Brain microvascular endothelial cell (primary cell): Measurements from ENCODE around the gene PHGDH.
"Not testable (repeated sequence)": the region's sequence is repeated elsewhere in the genome, so short reads cannot be mapped to it uniquely, and the experiment has no call there.

Source experiments
- DNase-seq: peaks from one replicate; pipeline ENCODE4 v3.0.0-alpha.2; 2020
- H3K27ac ChIP-seq: fragments of 250-450 bp; sonication (Bioruptor Pico); 2 replicates; pipeline ENCODE4 v1.5.1; 2020; ENCODE audit warnings: mild to moderate bottlenecking, moderate library complexity
- H3K27me3 ChIP-seq: fragments of 250-450 bp; sonication (Bioruptor Pico); replicated peaks from 2 replicates; pipeline ENCODE4 v1.5.1; 2020; ENCODE audit warnings: mild to moderate bottlenecking
- H3K36me3 ChIP-seq: fragments of 250-450 bp; sonication (Bioruptor Pico); replicated peaks from 2 replicates; pipeline ENCODE4 v1.5.1; 2020; ENCODE audit warnings: mild to moderate bottlenecking
- H3K4me3 ChIP-seq: 2 replicates; pipeline ENCODE4 v1.5.1; 2011; ENCODE audit warnings: low read depth, mild to moderate bottlenecking, control low read depth, low read length, moderate library complexity
- in situ Hi-C: cut with HindIII; loops from 2 replicates; pipeline ENCODE4 v1.10.0; 2017; ENCODE audit warnings: low sequenced_read_pairs, low pct_ligation_motif_present
- TF ChIP-seq, protein P1 (sequence below): IDR thresholded peaks from 2 replicates; pipeline ENCODE4 v1.5.1; 2011; ENCODE audit warnings: low read depth, mild to moderate bottlenecking, moderate library complexity, low read length, control low read depth, inconsistent platforms; ENCODE audit errors: missing control alignments

PHGDH gene

DNA sequence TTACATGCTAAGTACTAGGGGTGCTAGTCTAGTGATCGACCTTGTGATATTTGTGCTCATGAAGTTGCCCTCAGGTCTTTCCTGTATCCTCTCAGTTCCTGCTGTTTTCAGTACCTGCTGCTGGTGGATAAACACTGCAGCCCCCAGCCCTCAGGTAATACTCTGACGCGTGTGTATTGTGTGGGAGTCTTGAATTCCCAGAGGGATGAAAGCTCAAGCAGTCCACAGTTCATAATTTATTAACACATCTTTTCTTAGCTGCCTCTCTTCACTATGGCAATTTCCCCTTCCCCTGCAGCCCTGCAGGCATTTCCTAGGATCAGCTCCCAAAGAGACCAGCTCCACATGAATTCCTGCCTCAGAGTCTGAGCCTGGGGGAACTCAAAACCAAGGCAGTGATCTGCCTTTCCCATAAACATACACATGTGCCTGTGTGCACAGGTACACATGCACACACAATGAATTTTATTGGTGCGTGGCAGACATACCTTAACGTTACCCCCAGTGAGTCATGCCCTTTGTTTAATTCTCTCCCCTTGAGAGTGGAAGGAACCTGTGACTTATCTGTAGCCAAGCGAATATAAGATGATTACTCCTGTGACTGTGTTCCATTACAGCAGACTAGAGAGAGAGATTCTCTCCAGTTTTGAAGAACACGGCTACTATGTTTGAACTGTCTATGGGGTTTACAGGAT lies 71.0 kb downstream of the PHGDH start:
- Histone ChIP-seq H3K4me3 (no peak overlapping the region), H3K27me3 (no peaks in the 10 kb centered on the region), H3K27ac (no peak overlapping the region), H3K36me3 (no peaks in the 10 kb centered on the region)
- in situ Hi-C loops, result no loop called here
- TF ChIP-seq, protein P1, sequence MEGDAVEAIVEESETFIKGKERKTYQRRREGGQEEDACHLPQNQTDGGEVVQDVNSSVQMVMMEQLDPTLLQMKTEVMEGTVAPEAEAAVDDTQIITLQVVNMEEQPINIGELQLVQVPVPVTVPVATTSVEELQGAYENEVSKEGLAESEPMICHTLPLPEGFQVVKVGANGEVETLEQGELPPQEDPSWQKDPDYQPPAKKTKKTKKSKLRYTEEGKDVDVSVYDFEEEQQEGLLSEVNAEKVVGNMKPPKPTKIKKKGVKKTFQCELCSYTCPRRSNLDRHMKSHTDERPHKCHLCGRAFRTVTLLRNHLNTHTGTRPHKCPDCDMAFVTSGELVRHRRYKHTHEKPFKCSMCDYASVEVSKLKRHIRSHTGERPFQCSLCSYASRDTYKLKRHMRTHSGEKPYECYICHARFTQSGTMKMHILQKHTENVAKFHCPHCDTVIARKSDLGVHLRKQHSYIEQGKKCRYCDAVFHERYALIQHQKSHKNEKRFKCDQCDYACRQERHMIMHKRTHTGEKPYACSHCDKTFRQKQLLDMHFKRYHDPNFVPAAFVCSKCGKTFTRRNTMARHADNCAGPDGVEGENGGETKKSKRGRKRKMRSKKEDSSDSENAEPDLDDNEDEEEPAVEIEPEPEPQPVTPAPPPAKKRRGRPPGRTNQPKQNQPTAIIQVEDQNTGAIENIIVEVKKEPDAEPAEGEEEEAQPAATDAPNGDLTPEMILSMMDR, result no peak
- no peak for DNase-seq

DNA sequence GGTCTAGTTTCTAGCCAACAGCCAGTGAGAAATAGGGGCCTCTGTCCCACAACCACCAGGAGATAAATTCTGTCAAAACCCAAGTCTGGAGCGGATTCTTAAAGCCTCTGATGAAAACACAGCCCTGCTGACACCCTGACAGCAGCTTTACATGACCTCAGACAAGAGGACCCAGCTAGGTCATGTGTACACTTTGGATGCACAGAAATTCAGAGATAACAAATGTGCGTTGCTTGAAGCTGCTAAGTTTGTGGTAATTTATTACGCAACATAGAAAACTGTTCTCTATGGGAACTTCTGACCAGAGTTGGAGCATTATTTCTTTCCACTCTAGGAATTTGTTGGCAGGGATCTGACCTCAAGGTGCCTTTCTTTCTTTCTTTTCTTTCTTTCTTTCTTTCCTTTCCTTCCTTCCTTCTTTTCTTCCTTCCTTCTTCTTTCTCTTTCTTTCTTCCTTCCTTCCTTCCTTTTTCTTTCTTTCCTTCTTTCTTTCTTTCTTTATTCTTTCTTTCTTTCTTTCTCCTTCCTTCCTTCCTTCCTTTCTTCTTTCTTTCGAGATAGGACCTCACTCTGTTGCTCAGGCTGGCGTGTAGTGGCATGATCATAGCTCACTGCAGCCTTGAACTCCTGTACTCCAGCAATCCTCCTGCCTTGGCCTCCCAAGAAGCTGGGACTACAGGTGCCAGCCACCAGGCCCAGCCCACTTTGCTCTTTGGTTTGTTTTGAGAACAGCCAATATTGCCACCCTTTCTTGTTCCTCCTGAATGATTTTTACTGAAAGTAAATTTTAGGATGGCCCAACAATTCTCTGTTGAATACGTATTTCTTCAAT lies 71.8 kb downstream of the PHGDH start:
- Histone ChIP-seq H3K27me3 (no peaks in the 10 kb centered on the region), H3K36me3 (no peaks in the 10 kb centered on the region), H3K27ac (no peak overlapping the region), H3K4me3 (no peak overlapping the region)
- peak; percentile 6 for DNase-seq
- TF ChIP-seq, protein P1, result no peak
- in situ Hi-C loops, result no loop called here

DNA sequence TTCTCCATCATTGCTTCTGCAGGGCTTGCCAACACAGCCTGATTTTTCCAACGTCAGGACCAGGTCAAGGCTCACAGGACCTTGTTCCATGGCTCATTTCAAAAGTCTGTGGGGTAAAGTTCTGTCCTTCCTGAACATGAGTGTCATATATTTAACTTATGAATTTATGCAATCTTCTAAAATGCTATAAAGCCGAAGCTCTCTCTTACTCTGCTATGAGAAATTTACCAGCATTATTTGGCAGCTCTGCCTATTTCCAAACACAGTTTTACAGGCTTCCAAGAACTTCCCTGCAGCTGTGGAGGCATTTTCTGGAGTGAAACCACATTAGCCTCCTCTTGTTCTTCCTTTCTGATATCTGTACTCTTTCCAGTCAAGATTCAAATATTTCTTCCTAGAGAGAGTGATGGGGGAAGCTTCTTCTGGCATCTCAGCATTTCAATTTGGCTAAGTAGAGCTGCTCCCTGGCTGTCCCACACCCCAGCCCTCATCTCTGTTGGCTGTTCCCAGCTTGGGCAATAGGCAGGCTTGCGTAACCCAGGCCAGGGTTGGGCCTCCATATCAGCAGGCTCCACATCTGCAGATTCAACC lies 72.6 kb downstream of the PHGDH start:
- no peak for DNase-seq
- H3K27ac ChIP-seq, result no peak overlapping the region
- H3K36me3 ChIP-seq, result no peaks in the 10 kb centered on the region
- no peaks in the 10 kb centered on the region for H3K27me3 ChIP-seq
- TF ChIP-seq, protein P1, result no peak
- in situ Hi-C loops, result no loop called here
- H3K4me3 ChIP-seq, result no peak overlapping the region

DNA sequence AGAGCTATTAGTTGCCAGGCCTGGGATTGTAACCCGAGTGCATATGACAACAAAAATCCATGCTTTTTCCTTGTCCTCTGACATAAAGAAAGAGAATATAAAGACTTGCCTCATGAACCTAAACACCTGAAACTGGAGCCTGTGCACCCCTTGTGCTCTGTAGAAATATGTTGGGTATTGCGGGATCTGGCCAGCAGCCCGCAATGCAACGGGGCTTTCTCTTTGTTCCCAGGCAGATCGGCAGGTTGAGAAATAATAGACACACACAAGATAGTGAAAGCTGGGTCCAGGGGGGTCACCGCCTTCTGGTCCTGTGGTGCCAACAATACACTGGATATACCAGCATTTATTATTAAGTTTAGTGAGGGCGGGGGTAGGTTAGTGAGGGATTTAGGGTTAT lies 74.3 kb downstream of the PHGDH start:
- in situ Hi-C loops, result not testable (repeated sequence)

DNA sequence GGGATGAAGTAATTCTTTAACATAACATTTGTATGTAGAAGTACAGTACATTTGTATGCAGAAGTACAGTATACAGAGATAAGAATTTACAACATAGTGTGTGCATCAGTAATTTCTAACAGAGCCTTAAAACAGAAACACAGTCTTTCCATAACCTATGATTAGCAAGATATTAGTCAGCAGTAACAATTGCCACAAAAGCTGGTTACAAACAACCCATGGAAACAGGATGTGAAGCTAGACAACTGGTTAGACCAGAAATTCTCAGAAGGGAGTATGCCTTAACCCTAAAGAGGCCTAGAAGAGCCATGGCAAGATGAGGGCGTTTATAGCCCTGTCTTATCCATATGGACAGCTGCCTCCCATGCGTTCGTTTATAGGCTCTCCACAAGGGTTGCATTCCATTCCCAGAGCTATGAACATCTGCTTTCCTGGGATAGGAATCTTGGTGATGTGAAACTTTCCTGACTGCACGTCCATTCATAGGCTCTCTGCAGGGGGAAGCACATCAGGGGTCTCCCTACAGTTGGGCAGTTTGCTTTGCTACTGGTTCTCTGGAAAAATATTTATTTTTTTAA lies 74.8 kb downstream of the PHGDH start:
- H3K27ac ChIP-seq, H3K36me3 ChIP-seq, H3K4me3 ChIP-seq, DNase-seq, H3K27me3 ChIP-seq, in situ Hi-C loops: not testable (repeated sequence)

More for the DNA sequence above, 74.3 kb downstream of the PHGDH start:
- H3K4me3 ChIP-seq, H3K27me3 ChIP-seq, H3K27ac ChIP-seq, H3K36me3 ChIP-seq, DNase-seq: not testable (repeated sequence)

DNA sequence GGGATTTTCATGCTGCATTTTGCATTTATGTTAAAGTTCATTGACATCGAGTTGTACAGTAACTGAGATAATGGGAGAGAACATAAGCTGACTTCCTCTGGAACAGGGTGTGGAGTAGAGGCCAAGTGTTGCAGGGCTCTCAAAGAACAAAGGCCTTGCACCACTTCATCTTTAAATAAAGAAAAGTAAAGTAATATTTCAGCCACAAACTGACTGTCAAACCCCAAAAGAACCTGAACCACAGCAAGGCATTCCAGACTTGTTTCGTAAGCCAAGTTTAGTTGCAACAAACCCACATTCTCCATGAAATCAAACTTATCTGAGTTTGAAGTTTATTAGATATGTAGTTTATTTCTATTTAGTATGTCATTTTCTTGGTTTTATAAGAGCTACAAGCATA lies 76.0 kb downstream of the PHGDH start:
- TF ChIP-seq, protein P1, result no peak
- Histone ChIP-seq H3K36me3 (no peaks in the 10 kb centered on the region), H3K27me3 (no peaks in the 10 kb centered on the region), H3K4me3 (no peak overlapping the region), H3K27ac (no peak overlapping the region)
- no peak for DNase-seq
- in situ Hi-C loops, result no loop called here
